NCI-H2196 (cell line): ENCODE data around the gene NOL11.
"Not testable (repeated sequence)": the region's sequence is repeated elsewhere in the genome, so short reads cannot be mapped to it uniquely, and the experiment has no call there.

ENCODE experiments used
- DNase-seq: peaks from one replicate; lab custom pipeline; 2025; ENCODE audit not compliant: unreplicated experiment; lab: John Stamatoyannopoulos, UW

Gene NOL11

DNA sequence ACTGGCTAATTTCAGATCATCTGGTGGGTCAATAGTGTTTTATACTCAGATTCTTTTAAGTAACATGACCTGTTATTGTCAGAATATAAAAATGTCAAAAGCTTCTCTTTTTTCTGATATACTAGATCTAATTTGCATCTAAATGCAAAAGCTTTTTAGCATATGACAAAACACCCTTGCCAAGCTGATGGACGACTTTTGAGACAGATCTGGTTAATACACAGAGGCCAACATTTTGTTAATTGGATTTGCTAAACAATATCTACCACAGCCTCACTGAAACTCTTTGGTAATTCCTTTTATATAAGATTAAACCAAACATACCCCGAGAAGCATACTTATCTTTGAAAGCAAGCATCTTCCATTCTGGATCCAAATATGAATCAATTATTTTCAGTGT lies 10.3 kb upstream of the NOL11 start:
- DNase-seq: no peak

GRCh38 chr17:67708378-67708777 lies 9.4 kb upstream of the NOL11 start:
- no peak for DNase-seq

DNA sequence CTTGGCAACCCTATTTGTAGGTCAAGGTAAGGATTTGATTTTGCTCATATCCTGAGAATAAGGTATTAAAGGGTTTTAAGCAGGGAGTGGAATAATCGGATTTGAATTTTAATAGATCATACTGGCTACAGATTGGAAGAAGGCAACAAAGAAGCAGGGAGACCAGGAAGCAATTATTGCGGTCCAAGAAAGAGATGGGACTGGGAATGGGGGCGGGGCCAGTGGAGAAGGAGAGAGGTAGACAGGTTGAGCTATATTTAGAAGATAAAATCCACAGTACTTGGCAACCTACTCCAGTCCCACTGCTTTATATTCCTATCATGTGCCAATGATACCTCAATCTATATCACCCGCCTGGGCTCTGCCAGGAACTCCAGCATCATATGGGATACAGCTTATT lies 5.8 kb upstream of the NOL11 start:
- DNase-seq: no peak

DNA sequence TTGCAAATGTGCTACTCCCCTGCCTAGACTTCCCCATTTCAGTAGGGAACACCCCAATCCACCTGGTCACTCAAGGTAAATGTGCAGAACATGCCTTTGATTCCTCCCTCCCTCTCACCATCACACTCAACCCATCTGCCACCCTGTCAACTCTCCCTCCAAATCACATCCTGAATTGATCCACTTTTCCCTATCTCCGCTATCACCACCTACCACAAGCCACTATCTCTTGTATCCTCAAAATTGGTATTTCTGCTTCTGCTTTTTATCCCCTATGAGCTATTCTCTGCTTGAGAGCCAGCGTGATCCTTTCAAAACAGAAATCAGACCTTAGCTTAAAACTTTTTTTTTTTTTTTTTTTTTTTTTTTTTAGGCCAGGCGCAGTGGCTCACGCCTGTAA lies 5.4 kb upstream of the NOL11 start:
- DNase-seq: no peak

DNA sequence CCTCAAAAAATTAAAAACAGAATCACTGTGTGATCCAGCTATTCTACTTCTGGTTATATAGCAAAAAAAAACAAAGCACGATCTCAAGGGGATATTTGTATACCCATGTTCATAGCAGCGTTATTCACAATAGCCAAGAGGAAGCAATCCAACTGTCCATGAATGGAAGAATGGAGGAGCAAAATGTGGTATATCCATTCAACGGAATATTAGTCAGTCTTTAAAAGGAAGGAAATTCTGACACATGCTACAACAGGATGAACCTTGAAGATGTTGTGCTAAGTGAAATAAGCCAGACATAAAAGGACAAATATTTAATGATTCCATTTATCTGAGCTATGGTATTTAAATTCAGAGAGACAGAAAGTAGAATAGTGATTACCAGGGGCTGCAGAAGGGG lies 4.6 kb upstream of the NOL11 start:
- no peak for DNase-seq

GRCh38 chr17:67716405-67716798 lies 1.3 kb upstream of the NOL11 start:
- DNase-seq: no peak

- DNase-seq: peak; percentile 10
Observed at GRCh38 chr17:67717192-67717623, 528 bp upstream of the NOL11 start.

- no peak for DNase-seq
Observed at GRCh38 chr17:67718325-67718941, 697 bp downstream of the NOL11 start.

GRCh38 chr17:67725373-67725791 lies 7.6 kb downstream of the NOL11 start:
- DNase-seq: no peak

DNA sequence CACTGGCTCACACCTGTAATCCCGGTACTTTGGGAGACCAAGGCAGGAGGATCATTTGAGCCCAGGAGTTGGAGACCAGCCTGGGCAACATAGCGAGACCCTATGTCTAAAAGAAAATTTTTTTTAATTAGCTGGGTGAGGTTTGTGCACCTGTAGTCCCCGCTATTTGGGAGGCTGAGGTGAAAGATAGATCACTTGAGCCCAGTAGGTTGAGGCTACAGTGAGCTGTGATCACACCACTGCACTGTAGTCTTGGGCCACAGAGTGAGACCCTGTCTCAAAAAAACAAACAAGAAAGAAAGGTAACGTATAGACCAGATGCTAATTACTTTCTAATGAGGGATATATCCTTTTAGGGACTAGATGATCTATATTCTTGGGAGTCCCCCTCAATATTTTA lies 8.1 kb downstream of the NOL11 start:
- no peak for DNase-seq

DNA sequence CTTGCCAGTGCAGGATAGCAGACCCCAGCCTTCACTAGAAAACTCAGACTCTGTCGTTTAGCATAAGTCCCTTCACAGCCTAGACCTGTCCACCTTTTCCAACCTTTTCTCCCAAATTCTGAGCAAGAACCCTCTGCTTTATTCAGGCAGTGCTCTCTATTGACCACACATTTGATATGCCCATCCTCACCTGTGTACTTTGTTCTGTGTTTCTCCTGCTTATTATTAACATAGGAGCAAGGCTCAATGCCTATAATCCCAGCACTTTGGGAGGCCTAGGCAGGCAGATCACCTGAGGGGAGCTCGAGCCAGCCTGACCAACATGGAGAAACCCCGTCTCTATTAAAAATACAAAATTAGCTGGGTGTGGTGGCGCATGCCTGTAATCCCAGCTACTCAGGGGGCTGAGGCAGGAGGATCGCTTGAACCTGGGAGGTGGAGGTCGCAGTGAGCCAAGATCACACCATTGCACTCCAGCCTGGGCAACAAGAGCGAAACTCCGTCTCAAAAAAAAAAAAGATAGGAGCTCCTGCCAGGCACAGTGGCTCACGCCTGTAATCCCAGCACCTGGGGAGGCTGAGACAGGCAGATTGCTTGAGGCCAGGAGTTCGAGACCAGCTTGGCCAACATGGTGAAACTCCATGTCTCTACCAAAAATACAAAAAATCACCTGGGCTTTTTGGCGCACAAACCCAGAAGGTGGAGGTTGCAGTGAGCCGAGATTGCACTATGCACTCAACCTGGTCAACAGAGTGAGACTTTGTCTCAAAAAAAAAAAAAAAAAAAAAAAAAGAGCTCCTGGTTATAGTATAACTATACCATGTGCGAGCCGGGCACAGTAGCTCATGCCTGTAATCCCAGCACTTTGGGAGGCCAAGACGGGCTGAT lies 9.7 kb downstream of the NOL11 start:
- not testable (repeated sequence) for DNase-seq

GRCh38 chr17:67729903-67730302 lies 12.2 kb downstream of the NOL11 start:
- DNase-seq: no peak

GRCh38 chr17:67730731-67731130 lies 13.0 kb downstream of the NOL11 start:
- no peak for DNase-seq

DNA sequence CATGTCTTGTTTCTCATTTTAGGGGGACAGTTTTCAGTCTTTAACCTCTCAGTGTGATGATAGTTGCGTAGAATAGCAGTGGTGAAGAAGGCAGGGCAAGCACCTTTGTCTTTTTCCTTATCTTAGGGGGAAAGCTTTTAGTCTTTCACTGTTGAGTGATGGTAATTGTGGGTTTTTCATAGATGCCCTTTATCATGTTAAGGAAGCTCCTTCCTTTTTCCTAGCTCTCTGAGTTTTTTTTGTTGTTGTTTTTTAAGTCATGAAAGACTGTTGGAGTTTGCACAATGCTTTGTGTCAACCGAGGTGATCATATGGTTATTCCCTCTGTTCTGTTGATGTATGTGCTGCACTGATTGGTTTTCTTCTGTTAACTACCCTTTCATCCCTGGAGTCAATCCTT lies 15.7 kb downstream of the NOL11 start:
- DNase-seq: no peak

- DNase-seq: no peak
Observed at GRCh38 chr17:67737145-67737544, 19.4 kb downstream of the NOL11 start.

DNA sequence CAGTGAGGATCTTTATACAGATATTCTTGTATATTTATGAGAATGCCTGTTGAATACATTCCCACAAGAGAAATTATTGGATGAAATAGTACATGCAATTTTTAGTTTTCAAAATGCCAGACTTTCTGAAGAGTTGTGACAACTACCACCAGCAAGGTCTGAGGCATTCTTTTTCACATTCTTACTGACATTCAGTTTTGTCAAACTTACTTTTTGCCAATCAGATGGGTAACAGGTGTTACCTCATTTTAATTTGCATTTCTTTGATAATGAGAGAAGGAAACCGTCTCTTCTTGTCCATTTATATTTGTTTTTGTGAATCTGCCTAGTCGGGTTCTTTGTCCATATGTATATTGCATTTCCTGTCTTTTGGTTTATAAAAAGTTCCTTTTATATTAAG lies 24.3 kb downstream of the NOL11 start:
- no peak for DNase-seq

DNA sequence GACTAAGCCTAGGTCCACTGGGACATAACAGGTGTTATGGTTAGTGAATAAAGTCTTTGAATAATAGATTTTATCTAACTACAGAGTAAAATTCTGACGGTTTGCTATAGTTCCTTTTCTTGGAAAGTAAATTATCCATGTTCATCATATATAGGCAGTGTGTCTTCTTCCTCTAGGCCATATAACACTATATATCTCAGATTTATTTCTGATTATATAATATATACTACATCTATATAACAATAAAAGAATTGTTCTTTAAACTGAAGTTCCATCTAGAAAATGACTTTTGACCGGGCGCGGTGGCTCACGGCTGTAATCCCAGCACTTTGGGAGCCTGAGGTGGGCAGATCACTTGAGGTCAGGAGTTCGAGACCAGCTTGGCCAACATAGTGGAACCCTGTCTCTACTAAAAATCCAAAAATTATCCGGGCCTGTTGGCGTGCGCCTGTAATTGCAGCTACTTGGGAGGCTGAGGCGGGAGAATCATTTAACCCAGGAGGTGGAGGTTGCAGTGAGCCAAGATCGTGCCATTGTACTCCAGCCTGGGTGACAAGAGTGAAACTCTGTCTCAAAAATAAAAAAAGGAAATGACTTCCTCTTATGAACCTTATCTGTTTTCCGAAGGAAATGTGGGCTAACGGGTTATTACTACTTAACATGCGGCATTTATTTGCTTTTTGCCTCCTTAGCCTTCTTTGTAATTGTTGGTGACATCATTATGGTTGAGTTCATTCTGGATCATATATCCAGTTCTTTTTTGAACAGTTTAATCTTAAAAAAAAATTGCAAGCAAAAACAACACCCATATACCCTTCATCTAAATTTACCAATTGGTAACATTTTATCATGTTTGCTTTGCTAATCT lies 29.2 kb downstream of the NOL11 start:
- no peak for DNase-seq

GRCh38 chr17:67747681-67748235 lies 30.0 kb downstream of the NOL11 start:
- DNase-seq: no peak

DNA sequence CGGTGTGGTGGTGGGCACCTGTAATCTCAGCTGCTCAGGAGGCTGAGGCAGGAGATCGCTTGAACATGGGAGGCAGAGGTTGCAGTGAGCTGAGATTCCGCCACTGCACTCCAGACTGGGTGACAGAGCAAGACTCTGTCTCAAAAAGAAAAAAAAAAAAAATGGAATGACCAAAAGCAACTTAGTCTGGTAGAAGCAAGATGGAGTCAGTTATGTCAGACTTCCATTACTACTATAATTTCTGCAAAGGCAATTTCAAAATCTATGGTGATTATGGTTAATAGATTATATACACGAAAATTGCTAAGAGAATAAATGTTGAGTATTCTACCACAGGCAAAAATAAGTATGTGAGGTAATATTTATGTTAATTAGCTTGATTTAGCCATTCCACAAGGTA lies 32.3 kb downstream of the NOL11 start:
- no peak for DNase-seq

DNA sequence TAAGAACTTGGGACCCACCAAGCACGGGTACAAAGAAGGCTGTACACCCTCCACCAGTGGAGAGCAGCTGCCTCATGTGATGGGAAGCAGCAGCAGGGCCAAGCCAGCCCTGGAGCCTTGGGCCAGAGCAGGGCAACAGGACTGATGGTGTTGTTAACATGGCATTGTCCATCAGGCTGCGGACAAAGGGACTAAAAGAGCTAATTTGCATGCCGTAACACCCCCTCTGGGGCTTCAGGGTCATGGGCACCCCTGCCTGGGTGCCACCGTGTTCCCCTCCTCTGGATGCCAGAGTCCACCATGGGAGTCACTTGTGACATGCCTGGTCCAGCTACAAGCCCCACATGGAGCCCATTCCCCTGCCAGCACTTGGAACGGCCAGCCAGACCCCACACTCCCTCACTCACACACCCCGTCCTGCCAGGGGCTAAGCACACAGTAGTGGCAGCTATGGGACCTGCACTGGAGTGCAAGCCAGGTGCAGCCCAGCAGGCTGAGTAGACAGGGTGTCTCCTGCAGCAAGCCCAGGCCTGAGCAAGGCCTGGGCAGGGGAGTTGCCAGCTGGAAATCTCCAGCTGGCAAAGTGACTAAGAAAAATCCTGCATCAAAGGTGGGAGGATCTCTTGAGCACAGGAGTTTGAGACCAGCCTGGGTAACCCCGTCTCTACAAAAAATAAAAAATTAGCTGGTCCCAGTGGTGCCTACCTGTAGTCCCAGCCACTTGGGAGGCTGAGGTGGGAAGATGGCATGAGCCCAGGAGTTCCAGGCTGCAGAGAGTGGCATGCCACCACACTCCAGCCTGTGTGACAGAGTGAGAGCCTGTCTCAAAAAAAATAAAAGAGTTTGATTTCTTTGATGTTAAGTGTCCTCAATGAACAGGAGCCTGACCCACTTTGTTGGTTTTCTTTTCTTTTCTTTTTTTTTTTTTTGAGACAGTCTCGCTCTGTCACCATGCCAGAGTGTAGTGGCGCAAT lies 33.7 kb downstream of the NOL11 start:
- no peak for DNase-seq
